GM21576 (cell line): ENCODE results near the gene C1QTNF8.
"Not testable (repeated sequence)": the region's sequence is repeated elsewhere in the genome, so short reads cannot be mapped to it uniquely, and the experiment has no call there.

Experiments
- ATAC-seq: cut with Tn5 transposase; IDR thresholded peaks from one replicate; pipeline ENCODE4 v1.9.1; 2021; ENCODE audit warnings: mild to moderate bottlenecking, moderate library complexity; ENCODE audit not compliant: unreplicated experiment

Gene C1QTNF8

GRCh38 chr16:1095450-1096168 is 435 bp downstream of the C1QTNF8 start:
- ATAC-seq: no peak

- no peak for ATAC-seq
These were observed 1.2 kb downstream of the C1QTNF8 start for GRCh38 chr16:1094601-1095449.

- ATAC-seq: no peak
These were observed 1.9 kb downstream of the C1QTNF8 start for GRCh38 chr16:1094124-1094479.

- ATAC-seq: no peak
These were observed 2.5 kb downstream of the C1QTNF8 start for GRCh38 chr16:1093284-1094123.

- not testable (repeated sequence) for ATAC-seq
These were observed 3.3 kb downstream of the C1QTNF8 start for GRCh38 chr16:1092685-1093283.

- ATAC-seq: no peak
These were observed 4.0 kb downstream of the C1QTNF8 start for GRCh38 chr16:1091992-1092552.

GRCh38 chr16:1090620-1091587 is 5.1 kb downstream of the C1QTNF8 start:
- no peak for ATAC-seq

GRCh38 chr16:1089822-1090619 is 6.0 kb downstream of the C1QTNF8 start:
- no peak for ATAC-seq

- no peak for ATAC-seq
These were observed 6.6 kb downstream of the C1QTNF8 start for GRCh38 chr16:1089439-1089821.

GRCh38 chr16:1088295-1089170 is 7.5 kb downstream of the C1QTNF8 start:
- no peak for ATAC-seq

GRCh38 chr16:1086443-1086842 is 9.6 kb downstream of the C1QTNF8 start:
- not testable (repeated sequence) for ATAC-seq

GRCh38 chr16:1084971-1085370 is 11.1 kb downstream of the C1QTNF8 start:
- no peak for ATAC-seq

GRCh38 chr16:1082952-1083675 is 12.9 kb downstream of the C1QTNF8 start:
- no peak for ATAC-seq

GRCh38 chr16:1082266-1082951 is 13.6 kb downstream of the C1QTNF8 start:
- ATAC-seq: no peak

- no peak for ATAC-seq
These were observed 14.2 kb downstream of the C1QTNF8 start for GRCh38 chr16:1081734-1082265.
